Stomach (tissue), 4 donors: Measurements from ENCODE around the gene ACTL8.

Experiments
- CTCF ChIP-seq, 7 experiments: fragments of 450-650 bp in 4 of 7; fragments of 200-600 bp in 3 of 7; sonication (generic) in 3 of 7; IDR thresholded peaks; one replicate each; pipeline ENCODE4 v1.5.1; 2016 to 2019; ENCODE audit warnings: antibody characterized with exemption in 7 of 7, control low read depth in 2 of 7, mild to moderate bottlenecking in 1 of 7
- EP300 ChIP-seq: sonication (generic); formaldehyde crosslinking; IDR thresholded peaks from one replicate; pipeline ENCODE4 v1.6.1; 2017; ENCODE audit warnings: antibody characterized with exemption
- POLR2A ChIP-seq, 4 donors: fragments of 450-650 bp; IDR thresholded peaks; one replicate each; pipeline ENCODE4 v1.6.1; 2016; ENCODE audit warnings: antibody characterized with exemption in 4 of 4, control low read depth in 2 of 4, mild to moderate bottlenecking in 1 of 4, moderate library complexity in 1 of 4
- POLR2AphosphoS5 ChIP-seq, 3 donors: sonication (generic); formaldehyde crosslinking; IDR thresholded peaks; one replicate each; pipeline ENCODE4 v1.6.1; 2016; ENCODE audit warnings: antibody characterized with exemption in 3 of 3

GRCh38 chr1:17833661-17834501, 78.7 kb downstream of the ACTL8 start:
- TF ChIP-seq CTCF (IDR thresholded peaks at IDR 0.05) (no peak), POLR2A (IDR thresholded peaks at IDR 0.05) (no peak), EP300 (no peak), POLR2AphosphoS5 (IDR thresholded peaks at IDR 0.05) (no peak)
